IMR-90 (cell line): ENCODE measurements around the gene TMBIM6. TPM values are rescaled to one million over a fixed set of nuclear protein-coding genes. Genes with fewer than 3 reads are reported as not detected.

ENCODE experiments used
- ATAC-seq: fragments of 200-7000 bp; cut with Tn5 transposase; 2 replicates; pipeline ENCODE4 v1.9.1; 2020; ENCODE audit warnings: low read depth, mild to moderate bottlenecking, moderate library complexity
- BruUV-seq: library from RNA; stranded (reverse); fragments of 400-500 nt; replicated peaks from 2 replicates; lab custom pipeline; 2021; lab: Mats Ljungman, UMichigan
- CTCF ChIA-PET: fragments of 300-600 bp; formaldehyde crosslinking; extraction: SDS; loops from one replicate; lab custom pipeline; 2021; ENCODE audit warnings: antibody characterized with exemption; lab: Yijun Ruan, JAX
- POLR2A ChIA-PET: fragments of 300-600 bp; sonication (Branson Sonifier 250); formaldehyde crosslinking; loops from one replicate; lab custom pipeline; 2022; ENCODE audit warnings: antibody characterized with exemption; ENCODE audit not compliant: unreplicated experiment; lab: Charles Lee
- DNase-seq: peaks from one replicate; pipeline ENCODE4 v3.0.0; 2013
- H2AFZ ChIP-seq: replicated peaks from 2 replicates; pipeline ENCODE3; 2013; ENCODE audit warnings: low read length, mild to moderate bottlenecking; ENCODE audit not compliant: poor library complexity
- H2AK5ac ChIP-seq: 2 replicates; pipeline ENCODE4 v1.6.1; 2013; ENCODE audit warnings: low read depth, low read length, inconsistent platforms
- H2AK9ac ChIP-seq: replicated peaks from 2 replicates; pipeline ENCODE3; 2013; ENCODE audit warnings: mild to moderate bottlenecking, low read depth, low read length, moderate library complexity; ENCODE audit not compliant: poor library complexity
- H2BK120ac ChIP-seq: 2 replicates; pipeline ENCODE4 v1.6.1; 2013; ENCODE audit warnings: low read depth, low read length, inconsistent platforms
- H2BK15ac ChIP-seq: 3 replicates; pipeline ENCODE4 v1.6.1; 2013; ENCODE audit warnings: low read depth, low read length, inconsistent platforms
- H2BK20ac ChIP-seq: 2 replicates; pipeline ENCODE4 v1.6.1; 2013; ENCODE audit warnings: low read depth, mild to moderate bottlenecking, inconsistent platforms, low read length, moderate library complexity
- H2BK5ac ChIP-seq: 2 replicates; pipeline ENCODE4 v1.6.1; 2013; ENCODE audit warnings: mild to moderate bottlenecking, low read depth, low read length, inconsistent platforms; ENCODE audit not compliant: poor library complexity, severe bottlenecking
- H3K14ac ChIP-seq: replicated peaks from 2 replicates; pipeline ENCODE4 v1.6.1; 2013; ENCODE audit warnings: low read depth, low read length, inconsistent platforms
- H3K18ac ChIP-seq: 2 replicates; pipeline ENCODE4 v1.6.1; 2013; ENCODE audit warnings: low read depth, low read length, control low read depth
- H3K23ac ChIP-seq: 2 replicates; pipeline ENCODE4 v1.6.1; 2013; ENCODE audit warnings: low read depth, low read length, inconsistent platforms
- H3K27ac ChIP-seq: 2 replicates; pipeline ENCODE4 v1.5.1; 2013; ENCODE audit warnings: mild to moderate bottlenecking, control low read depth, low read length; ENCODE audit not compliant: insufficient read depth
- H3K27me3 ChIP-seq: 2 replicates; pipeline ENCODE4 v1.6.1; 2013; ENCODE audit warnings: low read length; ENCODE audit not compliant: control insufficient read depth, insufficient read depth
- H3K36me3 ChIP-seq: 2 replicates; pipeline ENCODE4 v1.6.1; 2013; ENCODE audit warnings: low read length, mixed read lengths; ENCODE audit not compliant: control insufficient read depth, insufficient read depth
- H3K4ac ChIP-seq: 2 replicates; pipeline ENCODE4 v1.6.1; 2013; ENCODE audit warnings: low read depth, low read length, inconsistent platforms
- H3K4me1 ChIP-seq: 2 replicates; pipeline ENCODE4 v1.6.1; 2013; ENCODE audit warnings: low read length, mixed read lengths; ENCODE audit not compliant: control insufficient read depth, insufficient read depth
- H3K4me2 ChIP-seq: 2 replicates; pipeline ENCODE4 v1.6.1; 2013; ENCODE audit warnings: low read depth, mild to moderate bottlenecking, control low read depth, low read length, moderate library complexity
- H3K4me3 ChIP-seq: 2 replicates; pipeline ENCODE4 v1.5.1; 2013; ENCODE audit warnings: low read depth, mild to moderate bottlenecking, control low read depth, low read length, moderate library complexity; ENCODE audit not compliant: insufficient read depth
- H3K56ac ChIP-seq: 2 replicates; pipeline ENCODE4 v1.6.1; 2013; ENCODE audit warnings: low read length, inconsistent platforms; ENCODE audit not compliant: insufficient read depth; ENCODE audit errors: extremely low read depth
- H3K79me1 ChIP-seq, 2 experiments: 2 replicates each; pipeline ENCODE4 v1.6.1; 2013; ENCODE audit warnings: low read length in 2 of 2, inconsistent platforms in 1 of 2, low read depth in 1 of 2
- H3K9ac ChIP-seq: 2 replicates; pipeline ENCODE4 v1.6.1; 2013; ENCODE audit warnings: low read depth, low read length, control low read depth
- H3K9me1 ChIP-seq: 2 replicates; pipeline ENCODE4 v1.6.1; 2013; ENCODE audit warnings: low read length, inconsistent platforms; ENCODE audit not compliant: insufficient read depth
- H3K9me3 ChIP-seq: 2 replicates; pipeline ENCODE4 v1.6.1; 2013; ENCODE audit warnings: low read length; ENCODE audit not compliant: control insufficient read depth, insufficient read depth
- H4K20me1 ChIP-seq: 2 replicates; pipeline ENCODE4 v1.6.1; 2013; ENCODE audit warnings: low read length, inconsistent platforms; ENCODE audit not compliant: insufficient read depth
- H4K5ac ChIP-seq: 2 replicates; pipeline ENCODE4 v1.6.1; 2013; ENCODE audit warnings: mild to moderate bottlenecking, low read depth, low read length, control low read depth
- H4K8ac ChIP-seq, 2 experiments: 2 replicates each; pipeline ENCODE4 v1.6.1; 2013; ENCODE audit warnings: low read depth in 2 of 2, low read length in 2 of 2, control low read depth in 1 of 2, inconsistent platforms in 1 of 2
- H4K91ac ChIP-seq: 2 replicates; pipeline ENCODE4 v1.6.1; 2013; ENCODE audit warnings: low read depth, low read length, inconsistent platforms; ENCODE audit not compliant: insufficient read depth
- CEBPB ChIP-seq: IDR thresholded peaks from 2 replicates; pipeline ENCODE4 v1.6.1; 2012; ENCODE audit warnings: low read depth, low read length, improper control_type of control experiment
- ELK1 ChIP-seq: fragments of 150-350 bp; IDR thresholded peaks from 2 replicates; pipeline ENCODE4 v1.6.1; 2016; ENCODE audit warnings: low read depth, mild to moderate bottlenecking, low read length, moderate library complexity, borderline replicate concordance
- MAZ ChIP-seq: IDR thresholded peaks from 2 replicates; pipeline ENCODE4 v1.6.1; 2012; ENCODE audit warnings: low read depth, mild to moderate bottlenecking, low read length, improper control_type of control experiment, moderate library complexity, borderline replicate concordance
- MXI1 ChIP-seq: IDR thresholded peaks from 2 replicates; pipeline ENCODE4 v1.6.1; 2012; ENCODE audit warnings: low read depth, mild to moderate bottlenecking, low read length, moderate library complexity, borderline replicate concordance
- POLR2A ChIP-seq: IDR thresholded peaks from 2 replicates; pipeline ENCODE4 v1.6.1; 2012; ENCODE audit warnings: mild to moderate bottlenecking, low read depth, low read length
- RCOR1 ChIP-seq: IDR thresholded peaks from 2 replicates; pipeline ENCODE4 v1.6.1; 2012; ENCODE audit warnings: mild to moderate bottlenecking, low read length, improper control_type of control experiment; ENCODE audit not compliant: insufficient replicate concordance
- WGBS, 2 experiments: methylation state at CpG; one replicate each; pipeline versions ENCODE4 v1.1.5 to v1.1.7; 2013; ENCODE audit warnings: missing lambda C conversion rate in 2 of 2; ENCODE audit not compliant: insufficient read length in 1 of 2; ENCODE audit errors: extremely low coverage in 2 of 2; 5-methylcytosine and 5-hydroxymethylcytosine counted together
- dilution Hi-C: fragments of 300-500 bp; cut with HindIII; formaldehyde crosslinking; loops from one replicate; pipeline ENCODE4 v1.14.3; 2018; ENCODE audit warnings: low sequenced_read_pairs; ENCODE audit not compliant: unreplicated experiment
- in situ Hi-C: fragments of 300-500 bp; cut with MboI; formaldehyde crosslinking; loops from 3 replicates; pipeline ENCODE4 v1.14.3; 2019; ENCODE audit warnings: low sequenced_read_pairs, inconsistent platforms, mixed read lengths
- intact Hi-C: fragments of 100-400 bp; cut with micrococcal nuclease; formaldehyde crosslinking; loops from 2 replicates; pipeline ENCODE4 v1.10.0; 2022
- polyA plus RNA-seq, 3 experiments: library from polyadenylated mRNA; depleted of rRNA; stranded (reverse); fragments of >200 nt; gene quantifications; 2 replicates each; pipeline ENCODE4 v1.2.3, GENCODE V29; 2012; ENCODE audit warnings: low replicate concordance in 1 of 3
- total RNA-seq: library from RNA; depleted of rRNA; stranded (reverse); fragments of >200 nt; gene quantifications from 2 replicates; pipeline ENCODE4 v1.2.3, GENCODE V29; 2012

TMBIM6 gene
- total and polyA plus RNA-seq, 2 of the 4 experiments (the other 2 are of a cell fraction), result 255 to 285 TPM

GRCh38 chr12:49741882-49742620 is 694 bp downstream of the TMBIM6 start:
- CTCF ChIA-PET, result interaction anchor here (0.6 to 1.4 kb wide), 16 partner anchors 12 to 98 kb away, joined by 3 to 7 read pairs (median 3); partner anchors contain the start of gene FMNL3
- no TSS peak for BruUV-seq

More at GRCh38 chr12:49741882-49742620, 694 bp downstream of the TMBIM6 start:
- Histone ChIP-seq H3K14ac (peak overlapping the region; percentile 68), H2BK120ac (no peak overlapping the region), H4K8ac (peak overlapping the region; percentile 67 to 96; a peak in 3 of 4 replicates), H3K9me1 (peaks cover 9% of the 10 kb centered on the region), H3K4me3 (peak overlapping the region; percentile 69), H3K56ac (peak overlapping the region; percentile 97), H2BK15ac (no peak overlapping the region), H3K36me3 (0 out of 2 replicates have a peak, but pooled peaks cover 2% of the 10 kb centered on the region), H4K20me1 (peaks cover 56% of the 10 kb centered on the region), H4K5ac (0 out of 2 replicates have a peak overlapping the region, but pooled peaks have one; percentile 16), H2BK5ac (peak overlapping the region; percentile 90), H2BK20ac (no peak overlapping the region), H3K4ac (peak overlapping the region; percentile 98), H2AK9ac (peak overlapping the region; percentile 65), H3K9ac (peak overlapping the region; percentile 93), H3K79me1 (peaks cover 0 to 21% of the 10 kb centered on the region in 2 experiments; a peak in 2 of 4 replicates), H3K4me2 (peak overlapping the region; percentile 85), H3K4me1 (peaks cover 5% of the 10 kb centered on the region), H2AFZ (peak overlapping the region; percentile 79), H3K27ac (peak overlapping the region; percentile 90), H3K27me3 (no peaks in the 10 kb centered on the region), H4K91ac (peak overlapping the region; percentile 61), H3K9me3 (no peaks in the 10 kb centered on the region), H3K18ac (peak overlapping the region; percentile 10; the same call in 1 of the 2 replicates), H3K23ac (peak overlapping the region; percentile 43; the same call in 1 of the 2 replicates), H2AK5ac (peak overlapping the region; percentile 48)
- ATAC-seq, result peak; percentile 48
- intact Hi-C loops, result loop anchor here (1.0 kb wide), 2 partner anchors 35 to 98 kb away; partner anchors contain the start of gene FMNL3
- dilution Hi-C loops, result no loop called here
- in situ Hi-C loops, result no loop called here
- 0% methylated on average over 5 of the region's 35 CpGs; no CpG with 5 or more reads in 1 of the 2 experiments for WGBS, 2 experiments
- POLR2A ChIA-PET, result interaction anchor here (0.5 to 1.4 kb wide), 5 partner anchors 9 to 101 kb away, joined by 3 to 7 read pairs (median 5); partner anchors contain the start of gene BCDIN3D
- TF ChIP-seq CEBPB, result peak; percentile 47; the same call in 1 of the 2 replicates
- TF ChIP-seq RCOR1, result no peak
- TF ChIP-seq POLR2A, result peak; percentile 70; the same call in 1 of the 2 replicates
- no peak; the same call in 1 of the 2 replicates for TF ChIP-seq MAZ
- no peak for TF ChIP-seq ELK1
- 0 out of 2 replicates have a peak, but pooled peaks have one; percentile 25 for TF ChIP-seq MXI1
- peak; percentile 86 for DNase-seq
